ENCODE measurements around the gene SIN3B. TPM values are rescaled to one million over a fixed set of nuclear protein-coding genes. Genes with fewer than 3 reads are reported as not detected.

Gene SIN3B
- polyA plus RNA-seq, 1 of the 3 experiments (the other 2 are of a cell fraction) = 29.7 TPM

- ChIA-PET POLR2A (no interaction called here), CTCF (no interaction called here)
- no peaks in the 10 kb centered on the region for H4K20me1 ChIP-seq (ENCODE audit: insufficient read depth)
Observed at GRCh38 chr19:16789238-16789637, 40.0 kb upstream of the SIN3B start.

More at GRCh38 chr19:16789238-16789637, 40.0 kb upstream of the SIN3B start:
- Histone ChIP-seq H3K79me2 (ENCODE audit: insufficient read depth) (no peaks in the 10 kb centered on the region), H2AFZ (ENCODE audit: low read depth) (no peak overlapping the region), H3K4me3 (ENCODE audit: low read depth in 2 of 2, low read length in 1 of 2) (no peak overlapping the region), H3K36me3 (replicated peaks in 1 of 2; ENCODE audit: control insufficient read depth in 1 of 2, insufficient read depth in 2 of 2, low read length in 1 of 2) (no peaks in the 10 kb centered on the region), H3K9ac (no peak overlapping the region), H3K27ac (ENCODE audit: low read depth in 2 of 2, low read length in 1 of 2) (no peak overlapping the region), H3K9me3 (peaks cover 11% of the 10 kb centered on the region), H3K9me2 (no peaks in the 10 kb centered on the region), H3F3A (replicated peaks; ENCODE audit: insufficient read depth) (no peaks in the 10 kb centered on the region), H3K4me1 (ENCODE audit: control insufficient read depth in 1 of 2, insufficient read depth in 2 of 2, low read depth in 1 of 2, low read length in 1 of 2) (no peaks in the 10 kb centered on the region), H3K4me2 (no peak overlapping the region), H3K27me3 (ENCODE audit: insufficient read depth) (no peaks in the 10 kb centered on the region)
- 37% methylated on average over 1 of the region's 1 CpG for WGBS (ENCODE audit: low lambda C conversion rate)
- TF ChIP-seq SIN3A (IDR thresholded peaks at IDR 0.05; ENCODE audit: borderline replicate concordance, low read depth, low read length) = no peak
- TF ChIP-seq ZBTB33 (IDR thresholded peaks at IDR 0.05; ENCODE audit: borderline replicate concordance, low read depth) = no peak
- no peak for TF ChIP-seq EZH2phosphoT487 (IDR thresholded peaks at IDR 0.05; ENCODE audit: borderline replicate concordance, low read depth)
- no peak for TF ChIP-seq RAD21 (IDR thresholded peaks at IDR 0.05; ENCODE audit: low read length)
- no peak for TF ChIP-seq FOXJ3 (CRISPR knock-in tag; IDR thresholded peaks at IDR 0.05)
- no peak for TF ChIP-seq REST (IDR thresholded peaks at IDR 0.05; ENCODE audit: low read depth, low read length)
- no peak for TF ChIP-seq RXRA (IDR thresholded peaks at IDR 0.05; ENCODE audit: borderline replicate concordance, low read depth)
- no peak for TF ChIP-seq GABPA (IDR thresholded peaks at IDR 0.05; ENCODE audit: low read depth)
- no peak for TF ChIP-seq MEF2A (IDR thresholded peaks at IDR 0.05; ENCODE audit: borderline replicate concordance, low read depth)
- TF ChIP-seq RCOR1 (IDR thresholded peaks at IDR 0.05; ENCODE audit: low read length) = no peak
- TF ChIP-seq RFX5 (IDR thresholded peaks at IDR 0.05; ENCODE audit: low read length) = no peak
- TF ChIP-seq NFIC (IDR thresholded peaks at IDR 0.05; ENCODE audit: borderline replicate concordance) = no peak
- no peak for TF ChIP-seq MXI1 (IDR thresholded peaks at IDR 0.05; ENCODE audit: low read depth, low read length)
- no peak for TF ChIP-seq POLR2AphosphoS5 (IDR thresholded peaks at IDR 0.05; ENCODE audit: low read depth, low read length)
- no peak for TF ChIP-seq TAF1 (IDR thresholded peaks at IDR 0.05; ENCODE audit: borderline replicate concordance, low read depth, low read length)
- no peak for TF ChIP-seq USF1 (IDR thresholded peaks at IDR 0.05; ENCODE audit: borderline replicate concordance, low read depth)
- TF ChIP-seq EP300 (IDR thresholded peaks at IDR 0.05; ENCODE audit: borderline replicate concordance in 1 of 2, low read depth in 1 of 2, low read length in 1 of 2) = no peak
- TF ChIP-seq FOXM1 (IDR thresholded peaks at IDR 0.05; ENCODE audit: low read depth) = no peak
- no peak for TF ChIP-seq CTCF (IDR thresholded peaks at IDR 0.05)
- TF ChIP-seq TCF12 (IDR thresholded peaks at IDR 0.05) = no peak
- DNase-seq = no peak

Data from SK-N-SH (cell line).